ENCODE measurements around the gene IFT122. TPM values are rescaled to one million over a fixed set of nuclear protein-coding genes. Genes with fewer than 3 reads are reported as not detected.
A peak's percentile ranks its signal among the peaks of the same experiment; 100 is the strongest.
"Not testable (repeated sequence)": the region's sequence is repeated elsewhere in the genome, so short reads cannot be mapped to it uniquely, and the experiment has no call there.

Gene IFT122
- total RNA-seq, 6 experiments from 2014 or later = 7.1 to 16.8 (median 11.5) TPM

- not testable (repeated sequence) for H3K9me3 ChIP-seq, H3K27me3 ChIP-seq, H3K4me3 ChIP-seq, H3K36me3 ChIP-seq, DNase-seq
- H3K27ac ChIP-seq = peak overlapping the region; percentile 54 to 78 (median 73)
- H3K4me1 ChIP-seq = peaks cover 0 to 27% (median 10%) of the 10 kb centered on the region in 4 donors
- ATAC-seq = peak; percentile 47 to 78 (median 73)
- 63% methylated on average over 6 of the region's 8 CpGs for WGBS (ENCODE audit: insufficient coverage, low coverage, low lambda C conversion rate, missing lambda C conversion rate)
- intact Hi-C loops (cut with DNase I) = loop anchor here in 1 of 2 donors (10.0 kb wide), 1 partner anchor 326 kb away; no protein-coding TSS in a partner anchor
Measured at GRCh38 chr3:129498603-129499488, 58.8 kb downstream of the IFT122 start.

- 89% methylated on average over 6 of the region's 14 CpGs for WGBS (ENCODE audit: insufficient coverage, low coverage, low lambda C conversion rate, missing lambda C conversion rate)
- not testable (repeated sequence) for H3K36me3 ChIP-seq
- intact Hi-C loops (cut with DNase I) = loop anchor here in 1 of 2 donors (10.0 kb wide), 1 partner anchor 325 kb away; no protein-coding TSS in a partner anchor
Measured at GRCh38 chr3:129499604-129500333, 59.7 kb downstream of the IFT122 start.

GRCh38 chr3:129500334-129500658 lies 60.3 kb downstream of the IFT122 start:
- Histone ChIP-seq H3K4me3 (no peak overlapping the region), H3K36me3 (peaks cover 0 to 3% (median 0%) of the 10 kb centered on the region in 4 donors), H3K4me1 (peaks cover 0 to 27% (median 10%) of the 10 kb centered on the region in 4 donors), H3K9me3 (no peaks in the 10 kb centered on the region), H3K27me3 (no peaks in the 10 kb centered on the region), H3K27ac (peak overlapping the region; percentile 30 to 73 (median 45))
- intact Hi-C loops (cut with DNase I) = no loop called here
- DNase-seq (no peak), ATAC-seq (peak; percentile 20 to 63 (median 38))
- WGBS (ENCODE audit: insufficient coverage, low coverage, low lambda C conversion rate, missing lambda C conversion rate) = 41% methylated on average over 4 of the region's 5 CpGs
- TF ChIP-seq POLR2A (IDR thresholded peaks at IDR 0.05) (no peak), CTCF (IDR thresholded peaks at IDR 0.05) (no peak)

More at GRCh38 chr3:129499604-129500333, 59.7 kb downstream of the IFT122 start:
- peak overlapping the region; percentile 54 to 78 (median 73) for H3K27ac ChIP-seq
- H3K4me3 ChIP-seq, H3K27me3 ChIP-seq, H3K9me3 ChIP-seq: not testable (repeated sequence)
- ATAC-seq = peak; percentile 30 to 60 (median 53)
- DNase-seq = peak; percentile 59 to 75 (median 66)
- H3K4me1 ChIP-seq = peaks cover 0 to 27% (median 10%) of the 10 kb centered on the region in 4 donors

GRCh38 chr3:129501630-129502029 lies 61.6 kb downstream of the IFT122 start:
- Histone ChIP-seq H3K27me3 (no peaks in the 10 kb centered on the region), H3K9me3 (no peaks in the 10 kb centered on the region), H3K4me3 (no peak overlapping the region), H3K27ac (no peak overlapping the region), H3K4me1 (peaks cover 0 to 27% (median 10%) of the 10 kb centered on the region in 4 donors), H3K36me3 (peaks cover 0 to 9% (median 1%) of the 10 kb centered on the region in 4 donors)
- intact Hi-C loops (cut with DNase I) = no loop called here
- 85% methylated on average over 4 of the region's 5 CpGs for WGBS (ENCODE audit: insufficient coverage, low coverage, low lambda C conversion rate, missing lambda C conversion rate)
- TF ChIP-seq CTCF (IDR thresholded peaks at IDR 0.05) (no peak), POLR2A (IDR thresholded peaks at IDR 0.05) (no peak)
- ATAC-seq (no peak), DNase-seq (no peak)

- ATAC-seq (no peak), DNase-seq (peak in 1 of 3 donors; percentile 21)
- peaks cover 0 to 13% (median 4%) of the 10 kb centered on the region in 4 donors for H3K36me3 ChIP-seq
- H3K27ac ChIP-seq = no peak overlapping the region
- intact Hi-C loops (cut with DNase I) = no loop called here
- TF ChIP-seq CTCF (IDR thresholded peaks at IDR 0.05) (no peak), POLR2A (IDR thresholded peaks at IDR 0.05) (no peak)
- no peaks in the 10 kb centered on the region for H3K9me3 ChIP-seq
- 80% methylated on average over 1 of the region's 18 CpGs for WGBS (ENCODE audit: insufficient coverage, low coverage, low lambda C conversion rate, missing lambda C conversion rate)
- H3K4me3 ChIP-seq = no peak overlapping the region
- H3K27me3 ChIP-seq = no peaks in the 10 kb centered on the region
- peaks cover 0 to 23% (median 10%) of the 10 kb centered on the region in 4 donors for H3K4me1 ChIP-seq
Measured at GRCh38 chr3:129502641-129503408, 62.8 kb downstream of the IFT122 start.

Measured in right lobe of liver (tissue), 6 donors.